Testis (tissue), 2 donors: ENCODE results near the gene TSC22D2.

Source experiments
- POLR2A ChIP-seq: fragments of 450-650 bp; IDR thresholded peaks from one replicate; pipeline ENCODE4 v1.6.1; 2017; ENCODE audit warnings: antibody characterized with exemption, mild to moderate bottlenecking, moderate library complexity
- TF ChIP-seq, protein P1 (sequence below), 3 experiments: fragments of 450-650 bp in 2 of 3; fragments of 200-600 bp in 1 of 3; sonication (generic) in 1 of 3; IDR thresholded peaks; one replicate each; pipeline ENCODE4 v1.5.1; 2016 to 2019; ENCODE audit warnings: antibody characterized with exemption in 3 of 3, mild to moderate bottlenecking in 2 of 3, moderate library complexity in 1 of 3

DNA sequence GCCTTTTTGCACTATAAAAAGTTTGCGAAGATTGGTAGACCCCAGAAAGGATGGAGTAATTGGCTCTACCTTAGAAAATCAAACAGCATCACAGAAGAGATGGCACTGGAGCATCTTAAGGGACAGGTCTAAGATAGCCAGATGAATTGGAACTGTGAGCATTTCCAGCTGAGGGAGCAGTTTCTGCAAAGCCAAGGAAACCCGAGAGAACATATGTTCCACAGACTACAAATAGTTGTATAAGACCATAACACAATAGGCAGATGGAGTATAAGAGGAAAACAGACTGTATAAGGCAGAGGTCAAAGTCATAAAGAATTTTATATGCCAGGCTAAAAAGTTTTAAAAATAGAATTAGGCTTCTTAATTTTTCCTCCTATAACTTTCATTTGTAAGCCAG is 46.0 kb downstream of the TSC22D2 start:
- TF ChIP-seq, protein P1, sequence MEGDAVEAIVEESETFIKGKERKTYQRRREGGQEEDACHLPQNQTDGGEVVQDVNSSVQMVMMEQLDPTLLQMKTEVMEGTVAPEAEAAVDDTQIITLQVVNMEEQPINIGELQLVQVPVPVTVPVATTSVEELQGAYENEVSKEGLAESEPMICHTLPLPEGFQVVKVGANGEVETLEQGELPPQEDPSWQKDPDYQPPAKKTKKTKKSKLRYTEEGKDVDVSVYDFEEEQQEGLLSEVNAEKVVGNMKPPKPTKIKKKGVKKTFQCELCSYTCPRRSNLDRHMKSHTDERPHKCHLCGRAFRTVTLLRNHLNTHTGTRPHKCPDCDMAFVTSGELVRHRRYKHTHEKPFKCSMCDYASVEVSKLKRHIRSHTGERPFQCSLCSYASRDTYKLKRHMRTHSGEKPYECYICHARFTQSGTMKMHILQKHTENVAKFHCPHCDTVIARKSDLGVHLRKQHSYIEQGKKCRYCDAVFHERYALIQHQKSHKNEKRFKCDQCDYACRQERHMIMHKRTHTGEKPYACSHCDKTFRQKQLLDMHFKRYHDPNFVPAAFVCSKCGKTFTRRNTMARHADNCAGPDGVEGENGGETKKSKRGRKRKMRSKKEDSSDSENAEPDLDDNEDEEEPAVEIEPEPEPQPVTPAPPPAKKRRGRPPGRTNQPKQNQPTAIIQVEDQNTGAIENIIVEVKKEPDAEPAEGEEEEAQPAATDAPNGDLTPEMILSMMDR (IDR thresholded peaks at IDR 0.05): no peak
- TF ChIP-seq POLR2A: no peak
